ENCODE results near the gene NRDE2.
"Not testable (repeated sequence)": the region's sequence is repeated elsewhere in the genome, so short reads cannot be mapped to it uniquely, and the experiment has no call there.

NRDE2 gene

DNA sequence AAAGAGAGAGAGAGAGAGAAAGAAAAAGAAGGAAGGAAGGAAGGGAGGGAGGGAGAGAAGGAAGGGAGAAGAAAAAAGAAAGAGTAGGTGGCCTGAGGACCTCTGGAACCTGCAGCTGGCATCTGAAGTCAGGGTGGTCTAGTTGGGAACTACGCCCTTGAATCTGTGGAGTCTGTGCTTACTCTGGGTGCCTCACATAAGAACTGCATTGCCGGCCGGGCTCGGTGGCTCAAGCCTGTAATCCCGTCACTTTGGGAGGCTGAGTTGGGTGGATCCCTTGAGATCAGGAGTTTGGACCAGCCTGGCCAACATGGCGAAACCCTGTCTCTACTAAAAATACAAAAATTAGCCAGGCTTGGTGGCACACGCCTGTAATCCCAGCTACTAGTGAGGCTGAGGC, 10.0 kb upstream of the NRDE2 start:
- DNase-seq (ENCODE audit: low spot score): no peak

DNA sequence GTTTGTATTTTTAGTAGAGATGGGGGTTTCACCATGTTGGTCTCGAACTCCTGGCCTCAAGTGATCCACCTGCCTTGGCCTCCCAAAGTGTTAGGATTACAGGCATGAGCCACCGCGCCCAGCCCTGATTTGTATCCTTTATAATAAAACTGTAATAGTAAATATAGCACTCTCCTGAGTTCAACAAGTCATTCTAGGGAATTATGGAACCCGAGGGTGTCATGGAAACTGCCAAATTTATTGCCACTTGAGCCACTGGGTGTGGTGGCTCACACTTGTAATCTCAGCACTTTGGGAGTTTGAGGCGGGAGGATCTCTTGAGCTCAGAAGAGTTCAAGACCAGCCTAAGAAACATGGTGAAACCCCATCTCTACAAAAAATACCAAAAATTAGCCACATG, 9.5 kb upstream of the NRDE2 start:
- not testable (repeated sequence) for DNase-seq (ENCODE audit: low spot score)

DNA sequence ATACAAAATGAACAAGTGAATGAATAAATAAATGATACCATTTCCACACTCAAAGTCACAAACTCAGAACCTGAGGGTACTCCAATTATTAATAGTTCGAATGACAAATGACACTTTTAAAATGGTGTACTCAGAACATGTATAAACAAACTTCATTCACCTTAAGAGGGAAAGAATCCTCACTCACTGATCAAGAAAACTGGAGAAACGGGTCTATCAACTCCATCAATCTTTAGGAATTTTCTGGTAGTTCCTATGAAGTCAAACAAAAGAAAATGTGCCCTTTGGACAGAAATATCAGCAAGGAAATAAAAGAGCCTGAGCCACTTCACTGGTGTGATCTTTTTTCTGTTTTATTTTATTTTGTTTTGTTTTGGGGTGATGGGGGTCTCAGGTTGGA, 5.2 kb upstream of the NRDE2 start:
- DNase-seq (ENCODE audit: low spot score): no peak

DNA sequence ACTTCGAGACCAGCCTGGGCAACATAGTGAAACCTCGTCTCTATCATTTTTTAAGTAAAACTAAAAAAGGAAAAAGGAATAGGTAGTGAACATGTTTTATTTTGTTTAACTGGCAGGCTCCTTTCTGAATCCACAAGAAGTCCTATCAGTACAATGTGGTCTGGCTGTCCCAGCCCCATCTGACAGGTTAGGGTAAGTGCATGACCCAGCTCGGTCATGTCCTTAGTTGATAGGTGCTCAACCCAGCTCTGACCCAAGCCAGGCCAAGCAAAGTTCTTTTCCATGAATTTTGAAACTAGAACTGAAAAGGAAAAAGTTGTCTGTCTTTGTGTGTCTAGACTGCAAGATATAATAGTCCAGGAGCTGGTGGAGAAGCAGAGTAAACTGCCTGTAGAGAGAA, 4.7 kb upstream of the NRDE2 start:
- DNase-seq (ENCODE audit: low spot score): no peak

DNA sequence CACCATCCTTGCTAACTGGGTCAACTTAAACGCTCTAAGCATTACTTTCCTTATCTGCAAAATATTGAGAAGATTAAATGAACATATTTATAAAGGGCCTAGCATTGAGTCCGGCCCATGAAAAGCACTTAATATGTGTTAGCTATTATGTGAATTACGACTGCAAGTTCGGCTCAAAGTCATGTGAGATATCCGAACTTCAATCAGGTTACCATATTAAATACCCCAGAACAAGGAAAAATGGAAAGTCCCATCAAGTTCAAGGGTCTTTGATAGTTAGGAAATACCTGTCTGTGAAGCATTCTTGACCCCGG, 487 bp upstream of the NRDE2 start:
- no peak for DNase-seq (ENCODE audit: low spot score)

DNA sequence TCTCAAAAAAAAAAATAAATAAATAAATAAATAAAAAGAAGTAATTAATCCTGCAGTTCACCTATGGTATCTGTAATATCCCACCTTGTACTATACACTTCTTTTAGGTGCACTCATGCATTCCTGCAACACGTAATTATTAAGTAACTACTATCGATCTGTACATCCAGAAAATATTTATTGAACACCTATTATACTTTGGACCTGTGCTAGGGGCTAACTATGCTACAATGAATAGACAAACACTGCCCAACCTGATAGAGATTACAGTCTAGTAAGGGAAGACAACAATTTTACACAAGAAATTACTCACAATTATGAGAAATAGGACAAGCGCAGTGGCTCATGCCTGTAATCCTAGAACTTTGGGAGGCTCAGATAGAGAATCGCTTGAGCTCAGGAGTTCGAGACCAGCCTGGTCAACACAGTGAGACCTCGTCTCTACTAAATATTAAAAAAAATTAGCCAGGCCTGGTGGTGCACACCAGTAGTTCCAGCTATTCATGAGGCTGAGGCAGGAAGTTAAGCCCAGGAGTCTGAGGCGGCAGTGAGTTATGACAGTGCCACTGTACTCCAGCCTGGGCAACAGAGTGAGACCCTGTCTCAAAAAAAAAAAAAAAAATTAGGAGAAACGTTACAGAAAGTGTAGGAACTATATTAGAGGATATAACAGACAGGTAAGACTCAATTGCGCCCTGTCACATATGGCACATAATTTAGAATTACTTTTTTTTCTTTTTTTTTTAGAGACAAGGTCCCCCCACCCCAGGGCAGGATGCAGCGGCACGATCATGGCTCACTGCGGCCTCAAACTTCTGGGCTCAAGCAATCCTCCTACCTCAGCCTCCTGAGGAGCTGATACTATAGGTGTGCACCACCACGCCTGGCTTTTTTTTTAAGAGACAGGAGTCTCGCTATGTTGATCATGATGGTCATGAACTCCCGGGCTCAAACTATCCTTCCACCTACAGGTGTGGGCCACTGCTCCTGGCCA, 1.2 kb downstream of the NRDE2 start:
- DNase-seq (ENCODE audit: low spot score): peak; percentile 53

DNA sequence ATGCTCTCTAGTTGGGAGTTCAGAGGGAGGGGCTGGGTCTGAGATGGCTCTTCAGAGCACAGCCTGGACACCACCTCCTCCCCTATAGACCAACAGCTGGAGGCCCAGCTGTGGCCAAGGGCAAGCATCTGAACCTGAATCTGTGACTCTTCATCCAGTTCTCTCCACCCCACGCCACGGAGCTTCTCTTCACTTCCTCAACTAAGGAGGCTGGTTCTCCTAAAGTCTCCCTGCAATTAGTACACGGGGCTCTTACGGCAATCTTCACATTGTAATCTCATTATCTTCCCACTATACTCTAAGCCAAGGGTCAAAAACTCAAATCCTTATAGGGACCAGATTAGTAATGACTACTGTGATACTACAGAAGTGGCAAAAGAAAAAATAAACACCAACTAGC, 9.8 kb downstream of the NRDE2 start:
- DNase-seq (ENCODE audit: low spot score): no peak

DNA sequence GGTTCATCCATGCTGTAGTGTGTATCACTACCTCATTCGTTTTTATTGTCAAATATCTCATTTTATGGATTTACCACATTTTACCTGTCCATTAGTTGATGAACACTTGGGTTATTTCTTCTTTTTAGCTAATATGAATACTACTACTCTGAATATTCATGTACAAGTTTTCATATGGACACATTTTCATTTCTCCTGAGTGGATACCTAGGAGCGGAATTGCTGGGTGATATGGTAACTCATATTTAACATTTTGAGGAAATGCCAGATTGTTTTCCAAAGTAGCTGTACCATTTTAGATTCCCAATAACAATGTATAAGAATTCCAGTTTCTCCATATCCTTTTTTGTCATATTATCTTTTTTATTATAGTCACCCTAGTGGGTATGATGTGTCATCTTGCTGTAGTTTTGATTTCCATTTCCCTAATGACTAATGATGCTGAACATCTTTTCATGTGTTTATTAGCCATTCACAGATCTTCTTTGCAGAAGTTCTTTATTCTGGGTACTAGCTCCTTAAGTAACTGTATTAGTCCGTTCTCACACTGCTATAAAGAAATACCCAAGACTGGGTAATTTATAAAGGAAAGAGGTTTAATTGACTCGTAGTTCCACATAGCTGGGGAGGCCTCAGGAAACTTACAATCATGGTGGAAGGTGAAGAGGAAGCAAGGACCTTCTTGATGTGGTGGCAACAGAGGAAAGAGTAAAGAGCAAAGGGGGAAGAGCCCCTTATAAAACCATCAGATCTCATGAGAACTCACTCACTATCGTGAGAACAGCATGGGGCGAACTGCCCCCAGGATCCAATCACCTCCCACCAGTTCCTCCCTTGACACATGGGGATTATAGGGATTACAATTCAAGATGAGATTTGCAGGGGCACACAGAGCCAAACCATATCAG, 11.9 kb downstream of the NRDE2 start:
- no peak for DNase-seq (ENCODE audit: low spot score)

DNA sequence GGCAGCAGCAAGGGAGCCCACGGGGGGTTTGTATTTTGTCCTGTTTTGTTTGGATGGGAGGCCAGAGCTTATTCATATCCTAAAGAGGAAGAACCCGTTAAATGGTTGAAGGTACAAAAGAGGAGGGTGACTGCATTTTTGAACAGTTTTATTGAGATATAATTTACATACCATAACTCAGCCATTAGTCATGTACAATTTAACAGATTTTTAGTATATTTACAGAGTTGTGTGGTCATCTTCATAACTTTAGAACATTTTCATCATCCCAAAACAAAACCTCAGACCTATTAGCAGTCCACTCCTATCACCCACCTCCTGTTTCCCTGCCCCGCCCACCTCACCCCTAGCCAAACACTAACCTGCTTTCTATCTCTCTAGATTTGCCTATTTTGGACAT, 12.6 kb downstream of the NRDE2 start:
- DNase-seq (ENCODE audit: low spot score): no peak

DNA sequence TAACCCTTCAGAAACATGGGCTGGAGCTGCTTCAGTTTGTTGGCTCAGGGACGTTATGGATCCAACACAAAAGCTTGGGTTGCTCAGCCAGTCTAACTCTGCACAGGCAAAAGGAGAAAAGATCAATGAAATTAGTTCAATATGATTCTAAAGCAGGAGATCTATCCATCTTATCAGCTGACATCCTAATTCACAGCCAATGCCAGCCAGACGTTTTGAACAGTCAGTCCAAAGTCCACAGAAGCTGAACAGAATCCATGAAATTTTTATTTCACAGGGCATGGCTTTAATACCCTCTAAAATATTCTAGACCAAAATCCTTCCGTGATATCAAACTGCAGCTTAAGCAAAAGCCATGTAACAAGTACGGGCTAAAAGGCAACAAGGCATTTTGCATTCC, 13.7 kb downstream of the NRDE2 start:
- no peak for DNase-seq (ENCODE audit: low spot score)

DNA sequence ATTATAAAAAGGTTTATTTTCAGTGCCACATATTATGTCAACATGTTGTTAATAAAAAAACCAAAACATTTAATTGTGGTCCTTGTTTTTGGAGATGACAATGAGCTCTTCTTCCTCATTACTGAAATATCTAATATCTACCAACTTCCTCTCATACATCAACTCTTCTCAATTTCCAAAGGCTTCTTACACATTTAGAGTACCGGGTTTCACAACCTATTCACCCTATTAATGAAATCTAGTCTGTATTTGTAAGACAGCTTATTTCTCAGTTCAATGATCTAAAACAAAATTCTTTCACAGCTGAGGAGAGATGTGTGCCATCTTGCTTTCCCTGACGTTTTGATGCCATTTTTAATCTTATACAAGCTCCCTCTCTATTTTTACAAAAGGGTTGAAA, 14.5 kb downstream of the NRDE2 start:
- DNase-seq (ENCODE audit: low spot score): no peak

DNA sequence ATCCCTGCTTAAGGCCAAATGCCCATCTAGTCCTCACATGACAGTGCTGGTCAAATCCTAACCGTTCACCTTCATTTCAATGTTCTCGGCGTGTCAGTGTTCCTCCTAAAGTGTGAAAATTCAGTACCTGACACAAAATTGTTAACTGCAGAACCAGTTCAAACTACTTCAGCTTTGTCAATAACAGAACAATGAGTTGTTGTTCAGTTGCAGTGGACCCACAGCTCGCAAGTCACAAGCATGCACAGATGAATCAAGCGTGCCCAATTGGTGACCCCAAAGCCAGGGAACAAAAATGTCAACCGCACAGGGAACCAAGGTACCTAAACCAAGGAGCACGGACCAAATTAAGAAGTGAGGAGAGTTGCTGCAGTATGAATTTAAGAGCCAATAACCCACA, 23.2 kb downstream of the NRDE2 start:
- no peak for DNase-seq (ENCODE audit: low spot score)

DNA sequence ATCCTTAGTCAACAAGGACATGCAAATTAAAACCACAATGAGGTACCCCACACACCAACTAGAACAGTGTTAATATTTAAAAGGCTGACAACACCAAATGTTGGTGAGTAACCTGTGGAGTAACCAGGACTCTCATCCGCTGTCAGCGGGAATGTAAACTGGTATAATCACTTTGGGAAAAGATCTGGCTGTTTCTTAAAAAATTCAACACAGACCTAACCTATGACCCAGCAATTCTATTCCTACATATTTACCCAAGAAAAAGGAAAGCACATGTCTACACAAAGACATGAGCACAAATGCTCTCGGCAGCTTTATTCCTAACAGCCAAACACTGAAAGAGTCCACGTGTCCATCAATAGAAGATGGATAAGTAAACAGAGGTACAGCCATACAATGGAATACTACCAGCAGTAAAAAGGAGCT, 26.6 kb downstream of the NRDE2 start:
- no peak for DNase-seq (ENCODE audit: low spot score)

DNA sequence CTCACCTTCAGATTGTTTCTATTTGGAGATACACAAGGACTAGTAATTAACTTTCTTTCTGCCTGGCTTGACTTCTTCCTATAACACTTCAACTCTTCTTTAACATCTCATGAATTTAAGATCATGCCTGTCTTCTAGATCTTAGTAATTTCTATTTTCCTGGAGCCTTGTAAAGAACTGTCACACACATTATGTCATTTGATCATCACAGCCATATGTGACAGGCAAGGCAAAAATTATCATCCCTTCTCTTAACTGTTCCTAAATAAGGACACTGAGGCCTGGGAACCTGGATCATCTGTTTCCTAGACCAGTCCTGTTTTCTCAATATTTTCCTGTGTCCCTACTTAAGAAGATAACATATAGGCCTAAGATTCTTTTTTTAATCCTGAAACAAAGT, 27.2 kb downstream of the NRDE2 start:
- no peak for DNase-seq (ENCODE audit: low spot score)

DNA sequence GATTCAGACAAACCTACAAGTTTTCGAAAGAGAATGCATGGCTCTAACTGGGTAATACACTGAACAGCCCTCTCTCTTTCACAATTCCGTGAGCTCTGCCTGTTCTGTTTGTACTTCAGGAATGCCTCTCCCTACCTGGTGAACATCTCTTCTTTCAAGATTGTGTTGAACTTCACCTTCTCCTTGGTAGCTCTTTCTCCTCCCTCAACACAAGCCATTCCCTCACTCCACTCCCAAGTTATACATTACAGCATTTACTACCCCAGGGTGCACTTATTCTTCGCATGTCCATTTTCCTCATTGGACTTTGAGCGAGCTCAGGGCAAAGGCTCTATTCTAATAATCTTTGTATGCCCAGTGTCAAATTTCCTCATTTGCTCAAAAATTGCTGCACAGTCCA, 28.3 kb downstream of the NRDE2 start:
- DNase-seq (ENCODE audit: low spot score): no peak

DNA sequence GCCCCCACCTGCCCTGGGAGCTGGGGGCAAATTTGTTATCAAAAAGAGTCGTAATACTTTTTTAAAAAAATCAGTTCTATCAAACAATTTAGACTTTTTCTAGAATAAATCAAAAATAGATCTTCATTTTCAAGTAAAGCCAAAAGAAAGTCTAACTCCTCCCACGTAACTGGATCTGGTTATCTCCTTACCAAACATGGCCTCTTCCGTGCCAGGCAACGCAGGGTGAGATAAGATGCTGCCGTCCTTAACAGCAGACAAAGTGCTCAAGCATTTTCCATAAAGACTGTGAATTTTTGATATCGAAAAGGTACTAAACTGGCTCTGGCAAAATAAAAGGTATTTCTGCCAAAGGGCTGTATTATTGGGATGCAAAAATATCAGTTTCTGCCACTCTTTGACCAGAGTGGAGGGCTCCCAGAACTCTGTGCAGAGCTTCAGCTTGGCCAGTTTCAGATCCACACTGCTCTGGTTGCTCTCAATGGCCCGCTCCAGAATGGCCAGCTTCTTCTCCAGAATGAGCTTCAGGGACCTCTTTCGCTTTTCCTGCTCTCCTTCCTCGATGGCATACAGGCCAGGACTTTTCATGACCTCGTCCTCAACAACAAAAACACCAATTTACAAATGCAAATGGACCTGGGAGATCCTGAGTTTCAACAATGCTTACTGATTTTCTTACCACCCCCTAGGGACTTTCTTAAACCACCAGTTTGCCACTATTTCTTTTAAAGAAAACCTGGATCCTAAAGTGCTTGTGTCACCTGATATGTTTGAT, 29.0 kb downstream of the NRDE2 start:
- DNase-seq (ENCODE audit: low spot score): no peak

DNA sequence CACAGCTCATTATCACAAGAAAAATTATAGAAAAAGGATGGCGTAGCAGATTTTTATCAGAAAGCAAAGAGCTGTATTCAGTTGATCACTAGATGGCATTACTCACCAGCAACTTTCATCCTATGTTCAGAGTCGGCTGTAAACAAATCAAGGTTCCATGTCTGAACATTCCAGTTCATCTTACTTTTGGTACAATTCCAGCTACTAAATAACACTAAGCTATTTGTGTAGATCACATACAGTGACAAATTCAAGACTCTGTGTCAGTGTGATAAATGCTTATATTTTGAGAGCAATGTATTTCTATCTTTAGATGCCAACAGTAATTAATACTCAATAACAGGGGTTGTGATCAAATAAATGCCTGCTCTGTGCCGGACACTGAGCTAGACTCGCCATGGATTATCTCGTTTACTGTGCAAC, 30.1 kb downstream of the NRDE2 start:
- DNase-seq (ENCODE audit: low spot score): peak; percentile 58

DNA sequence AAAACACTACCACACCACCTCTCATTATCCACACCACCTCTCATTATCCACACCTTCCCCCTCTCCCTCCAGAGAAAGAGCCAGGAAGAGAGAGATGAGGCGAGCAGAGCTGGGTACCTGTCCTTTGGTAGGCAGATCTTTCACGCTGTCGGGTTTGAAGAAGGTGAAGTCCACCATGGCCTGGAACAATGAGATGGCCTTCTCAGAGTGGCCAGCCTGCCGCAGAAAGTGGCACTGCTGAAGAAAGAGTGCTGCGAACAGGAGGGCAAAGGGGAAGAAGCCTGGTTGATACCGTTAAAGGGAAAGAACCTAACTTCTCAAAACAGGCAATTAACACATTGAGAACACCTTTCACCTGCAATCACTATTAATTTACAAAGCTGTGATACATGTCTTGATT, 30.6 kb downstream of the NRDE2 start:
- DNase-seq (ENCODE audit: low spot score): no peak

DNA sequence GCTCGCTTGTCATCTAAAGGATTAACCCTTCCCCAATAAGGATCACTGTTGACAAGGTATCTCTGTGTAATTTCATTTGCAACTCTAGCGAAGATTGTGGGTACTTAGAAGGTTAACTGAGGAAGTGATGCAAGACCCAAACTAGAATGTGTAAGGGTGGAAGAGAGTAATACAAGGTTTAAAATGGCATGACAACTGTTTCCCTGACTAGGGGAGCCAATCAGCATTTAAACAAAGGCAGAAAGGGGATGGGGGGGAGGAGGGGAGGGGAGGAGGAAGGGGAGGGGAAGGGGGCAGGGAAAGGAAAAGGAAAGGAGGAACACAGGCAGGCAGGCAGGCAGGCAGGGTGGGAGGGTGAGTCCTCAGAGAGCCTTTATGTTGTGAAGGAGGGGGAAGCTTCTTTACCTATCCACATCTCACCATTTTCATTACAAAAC, 31.1 kb downstream of the NRDE2 start:
- DNase-seq (ENCODE audit: low spot score): peak; percentile 15

DNA sequence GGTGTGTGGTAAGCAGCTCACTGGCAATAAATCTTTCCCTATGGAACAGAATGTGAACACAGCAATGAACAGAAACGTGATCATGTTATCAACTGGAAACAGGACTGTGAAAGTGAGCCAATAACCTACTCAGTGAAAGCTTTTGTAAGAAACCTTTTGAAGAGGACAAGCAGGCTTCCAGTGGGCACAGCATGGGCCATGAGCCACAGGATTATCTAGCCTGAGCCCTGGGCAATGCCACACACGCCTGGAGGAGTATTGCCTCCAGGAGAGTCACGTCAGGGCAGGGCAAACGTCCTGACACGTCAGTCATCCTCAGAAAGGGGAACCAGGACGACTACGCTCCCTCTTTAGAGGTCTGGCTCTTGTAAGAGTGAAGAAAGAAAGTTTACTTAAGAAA, 32.3 kb downstream of the NRDE2 start:
- DNase-seq (ENCODE audit: low spot score): no peak

DNA sequence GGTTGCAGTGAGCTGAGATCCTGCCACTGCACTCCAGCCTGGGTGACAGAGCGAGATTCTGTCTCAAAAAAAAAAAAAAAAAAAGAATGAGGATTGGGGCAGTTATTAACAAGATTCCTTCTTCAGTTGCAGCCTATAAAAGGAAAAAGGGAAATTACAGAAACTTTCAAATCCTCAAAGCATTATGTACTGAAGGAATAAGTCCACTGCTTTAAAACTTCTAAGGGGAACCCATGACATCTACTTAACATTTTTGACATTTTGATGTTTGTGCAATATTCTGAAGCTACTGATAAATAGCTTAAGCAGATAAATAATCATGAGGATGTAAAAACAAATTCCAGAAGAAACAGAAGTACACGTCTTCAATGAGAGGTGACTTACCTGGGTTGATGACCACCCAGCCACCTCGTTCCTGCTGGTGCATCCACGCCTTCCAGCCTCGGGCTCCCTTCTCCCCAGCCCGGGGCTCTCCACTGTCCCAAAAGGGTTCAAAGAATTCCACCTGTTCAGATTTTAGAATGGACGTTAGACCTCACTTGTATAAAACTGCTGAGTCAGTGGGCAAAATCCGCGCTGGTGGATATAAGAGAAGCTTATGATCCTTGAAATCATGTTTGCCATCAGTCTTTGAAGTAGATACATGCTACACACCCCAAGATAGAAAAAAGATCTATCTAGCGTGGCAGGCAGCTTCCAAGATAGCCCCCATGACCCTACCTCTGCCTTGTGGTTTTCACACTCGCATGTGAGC, 33.7 kb downstream of the NRDE2 start:
- no peak for DNase-seq (ENCODE audit: low spot score)

DNA sequence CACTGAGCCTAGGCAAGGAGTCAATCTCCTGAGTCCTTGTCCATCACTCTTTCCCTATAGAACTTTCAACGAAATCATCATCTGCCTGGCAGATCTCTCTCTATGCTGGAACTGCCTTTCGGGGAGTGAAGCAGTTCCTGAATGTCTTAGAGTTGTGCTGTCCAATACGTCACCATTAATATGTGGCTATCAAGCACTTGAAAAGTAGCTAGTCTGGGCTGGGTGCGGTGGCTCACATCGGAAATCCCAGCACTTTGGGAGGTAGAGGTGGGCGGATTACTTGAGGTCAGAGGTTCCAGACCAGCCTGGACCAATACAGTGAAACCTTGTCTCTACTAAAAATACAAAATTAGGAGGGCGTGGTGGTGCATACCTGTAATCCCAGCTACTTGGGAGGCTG, 35.1 kb downstream of the NRDE2 start:
- no peak for DNase-seq (ENCODE audit: low spot score)

Measured in RKO (cell line).